H54 (cell line): ENCODE data around the gene MAPT.
"Not testable (repeated sequence)": the region's sequence is repeated elsewhere in the genome, so short reads cannot be mapped to it uniquely, and the experiment has no call there.

Experiments
- DNase-seq: peaks from one replicate; pipeline ENCODE4 v3.0.0; 2011; ENCODE audit warnings: low spot score, mixed read lengths; ENCODE audit not compliant: insufficient read length
- FAIRE-seq: peaks from 3 replicates; lab custom pipeline; 2011; peaks lifted over from hg19 to GRCh38; lab: Jason Lieb, UNC
- POLR2A ChIP-seq: IDR thresholded peaks from 2 replicates; pipeline ENCODE4 v1.6.1; 2011; ENCODE audit warnings: low read depth, mild to moderate bottlenecking, low read length

The MAPT gene

GRCh38 chr17:45851873-45852272, 42.5 kb upstream of the MAPT start:
- FAIRE-seq = no peak

GRCh38 chr17:45852535-45853297, 41.6 kb upstream of the MAPT start:
- no peak for TF ChIP-seq POLR2A
- DNase-seq = peak; percentile 74
- FAIRE-seq = no peak

More at GRCh38 chr17:45851873-45852272, 42.5 kb upstream of the MAPT start:
- TF ChIP-seq POLR2A = no peak
- no peak for DNase-seq

GRCh38 chr17:45854209-45854608, 40.1 kb upstream of the MAPT start:
- DNase-seq (no peak), FAIRE-seq (no peak)
- no peak for TF ChIP-seq POLR2A

GRCh38 chr17:45855691-45856336, 38.5 kb upstream of the MAPT start:
- DNase-seq (no peak), FAIRE-seq (no peak)
- no peak for TF ChIP-seq POLR2A

GRCh38 chr17:45857977-45858708, 36.2 kb upstream of the MAPT start:
- DNase-seq (no peak), FAIRE-seq (no peak)
- no peak for TF ChIP-seq POLR2A

GRCh38 chr17:45861165-45861564, 33.2 kb upstream of the MAPT start:
- FAIRE-seq (no peak), DNase-seq (no peak)
- no peak for TF ChIP-seq POLR2A

GRCh38 chr17:45862127-45862526, 32.2 kb upstream of the MAPT start:
- DNase-seq, FAIRE-seq: not testable (repeated sequence)

- DNase-seq = no peak
- TF ChIP-seq POLR2A = no peak
- no peak for FAIRE-seq
Measured at GRCh38 chr17:45863857-45864654, 30.3 kb upstream of the MAPT start.

GRCh38 chr17:45867171-45867570, 27.2 kb upstream of the MAPT start:
- no peak for TF ChIP-seq POLR2A
- no peak for DNase-seq
- no peak for FAIRE-seq

GRCh38 chr17:45867702-45868101, 26.7 kb upstream of the MAPT start:
- FAIRE-seq = no peak
- no peak for DNase-seq
- TF ChIP-seq POLR2A = no peak

GRCh38 chr17:45868276-45868675, 26.1 kb upstream of the MAPT start:
- no peak for FAIRE-seq
- TF ChIP-seq POLR2A = no peak
- DNase-seq = no peak

GRCh38 chr17:45869676-45870341, 24.5 kb upstream of the MAPT start:
- DNase-seq (no peak), FAIRE-seq (no peak)
- no peak for TF ChIP-seq POLR2A

- TF ChIP-seq POLR2A = no peak
- DNase-seq (no peak), FAIRE-seq (no peak)
Measured at GRCh38 chr17:45870342-45870974, 23.9 kb upstream of the MAPT start.
